ENCODE data around the gene PEX3. TPM values are rescaled to one million over a fixed set of nuclear protein-coding genes. Genes with fewer than 3 reads are reported as not detected.
A peak's percentile ranks its signal among the peaks of the same experiment; 100 is the strongest.
"Not testable (repeated sequence)": the region's sequence is repeated elsewhere in the genome, so short reads cannot be mapped to it uniquely, and the experiment has no call there.

PEX3 gene
- total RNA-seq, 2 donors from 2014 or later: 8.3 to 50.0 TPM

- peaks cover 0 to 9% of the 10 kb centered on the region in 2 donors for H3K36me3 Mint-ChIP-seq
- no peak overlapping the region for H3K27ac Mint-ChIP-seq
- DNase-seq (ENCODE audit: low spot score in 2 of 2) (no peak), ATAC-seq (no peak)
- H3K9me3 Mint-ChIP-seq: no peaks in the 10 kb centered on the region
These were observed 18.0 kb upstream of the PEX3 start for GRCh38 chr6:143432588-143432987.

GRCh38 chr6:143441010-143441409, 9.6 kb upstream of the PEX3 start:
- Mint-ChIP-seq H3K36me3 (peaks cover 33 to 54% of the 10 kb centered on the region in 2 donors), H3K27ac (peak overlapping the region; percentile 58 to 60)

GRCh38 chr6:143441680-143442545, 8.7 kb upstream of the PEX3 start:
- Mint-ChIP-seq H3K27ac (peak overlapping the region in 1 of 2 donors; percentile 60), H3K36me3 (peaks cover 29 to 54% of the 10 kb centered on the region in 2 donors), H3K9me3 (peaks cover 0 to 5% of the 10 kb centered on the region in 2 donors)
- no peak for DNase-seq (ENCODE audit: low spot score in 2 of 2)
- peak; percentile 98 for ATAC-seq

More at GRCh38 chr6:143441010-143441409, 9.6 kb upstream of the PEX3 start:
- H3K9me3 Mint-ChIP-seq: peaks cover 0 to 5% of the 10 kb centered on the region in 2 donors
- ATAC-seq (no peak), DNase-seq (ENCODE audit: low spot score in 2 of 2) (no peak)

- H3K27ac Mint-ChIP-seq: no peak overlapping the region
- peaks cover 29 to 53% of the 10 kb centered on the region in 2 donors for H3K36me3 Mint-ChIP-seq
- DNase-seq (ENCODE audit: low spot score in 2 of 2): no peak
- no peak for ATAC-seq
- H3K9me3 Mint-ChIP-seq: peaks cover 0 to 5% of the 10 kb centered on the region in 2 donors
These were observed 7.5 kb upstream of the PEX3 start for GRCh38 chr6:143443096-143443495.

DNA sequence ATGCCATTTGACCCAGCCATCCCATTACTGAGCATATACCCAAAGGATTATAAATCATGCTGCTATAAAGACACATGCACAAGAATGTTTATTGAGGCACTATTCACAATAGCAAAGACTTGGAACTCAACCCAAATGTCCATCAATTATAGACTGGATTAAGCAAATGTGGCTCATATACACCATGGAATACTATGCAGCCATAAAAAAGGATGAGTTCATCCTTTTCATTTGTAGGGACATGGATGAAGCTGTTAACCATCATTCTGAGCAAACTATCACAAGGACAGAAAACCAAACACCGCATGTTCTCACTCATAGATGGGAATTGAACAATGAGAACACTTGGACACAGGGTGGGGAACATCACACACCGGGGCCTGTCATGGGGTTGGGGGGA, 2.7 kb upstream of the PEX3 start:
- peaks cover 23 to 28% of the 10 kb centered on the region in 2 donors for H3K36me3 Mint-ChIP-seq
- not testable (repeated sequence) for H3K9me3 Mint-ChIP-seq, ATAC-seq

DNA sequence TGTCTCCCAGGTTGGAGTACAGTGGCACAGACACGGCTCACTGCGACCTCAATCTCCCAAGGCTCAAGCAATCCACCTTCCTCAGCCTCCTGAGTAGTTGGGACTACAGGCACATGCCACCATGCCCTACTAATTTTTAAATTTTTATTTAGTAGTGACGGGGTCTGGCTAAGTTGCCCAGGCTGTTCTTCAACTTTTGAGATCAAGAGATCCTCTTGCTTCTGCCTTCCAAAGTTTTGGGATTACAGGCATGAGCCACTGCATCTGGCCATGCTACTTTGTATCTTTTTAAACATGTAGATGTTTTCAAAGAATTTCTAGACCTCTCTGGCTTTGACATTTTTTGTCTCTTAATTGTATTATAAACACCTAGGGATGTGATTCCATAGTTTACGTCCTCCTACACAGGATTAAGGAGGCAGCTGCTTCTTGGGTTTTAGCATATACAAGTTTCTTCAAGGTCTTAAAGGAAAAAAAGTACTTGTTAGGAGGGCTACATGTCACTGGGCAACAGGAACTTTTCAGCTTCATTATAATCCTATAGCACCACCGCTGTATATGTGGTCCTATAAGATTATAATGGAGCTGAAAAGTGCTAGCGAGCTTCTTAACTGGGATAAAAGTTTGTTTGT, 1.4 kb upstream of the PEX3 start:
- ATAC-seq: no peak
- peaks cover 17% of the 10 kb centered on the region in 2 donors for H3K36me3 Mint-ChIP-seq
- DNase-seq (ENCODE audit: low spot score in 2 of 2): no peak
- H3K27ac Mint-ChIP-seq: peak overlapping the region; percentile 95 to 99
- no peaks in the 10 kb centered on the region for H3K9me3 Mint-ChIP-seq

More for the DNA sequence above, 2.7 kb upstream of the PEX3 start:
- not testable (repeated sequence) for DNase-seq (ENCODE audit: low spot score in 2 of 2); H3K27ac Mint-ChIP-seq

- no peaks in the 10 kb centered on the region for H3K9me3 Mint-ChIP-seq
- H3K36me3 Mint-ChIP-seq: peaks cover 10 to 12% of the 10 kb centered on the region in 2 donors
These were observed 722 bp upstream of the PEX3 start for GRCh38 chr6:143449714-143450452.

DNA sequence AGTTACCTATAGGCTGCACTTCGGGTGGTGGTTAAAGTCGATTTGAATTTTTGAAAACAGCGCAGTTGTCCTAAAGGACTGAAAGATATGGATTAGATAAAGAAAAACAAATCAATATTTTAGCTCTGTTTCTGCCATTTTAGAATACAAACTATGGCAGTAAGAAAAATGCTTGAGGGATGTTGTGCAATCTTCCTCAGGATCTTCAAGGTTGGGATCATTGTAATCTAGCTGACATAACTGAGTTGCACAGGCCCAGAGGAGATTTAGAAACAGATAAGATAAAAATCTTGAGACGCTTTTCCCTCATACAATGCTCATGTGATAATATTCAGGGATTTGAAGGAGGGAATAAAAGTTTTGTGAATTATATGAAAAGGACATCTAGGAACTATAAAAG, 926 bp downstream of the PEX3 start:
- no peak for DNase-seq (ENCODE audit: low spot score in 2 of 2)
- Mint-ChIP-seq H3K27ac (peak overlapping the region; percentile 95 to 99), H3K9me3 (no peaks in the 10 kb centered on the region), H3K36me3 (peaks cover 10 to 12% of the 10 kb centered on the region in 2 donors)
- no peak for ATAC-seq

More at GRCh38 chr6:143449714-143450452, 722 bp upstream of the PEX3 start:
- ATAC-seq (peak in 1 of 2 donors; percentile 17), DNase-seq (ENCODE audit: low spot score in 2 of 2) (peak in 1 of 2 donors; percentile 68)
- peak overlapping the region; percentile 95 to 99 for H3K27ac Mint-ChIP-seq

- no peak overlapping the region for H3K27ac Mint-ChIP-seq
- H3K9me3 Mint-ChIP-seq: no peaks in the 10 kb centered on the region
- ATAC-seq (no peak), DNase-seq (ENCODE audit: low spot score in 2 of 2) (no peak)
- peaks cover 0 to 6% of the 10 kb centered on the region in 2 donors for H3K36me3 Mint-ChIP-seq
These were observed 7.2 kb downstream of the PEX3 start for GRCh38 chr6:143457563-143458359.

DNA sequence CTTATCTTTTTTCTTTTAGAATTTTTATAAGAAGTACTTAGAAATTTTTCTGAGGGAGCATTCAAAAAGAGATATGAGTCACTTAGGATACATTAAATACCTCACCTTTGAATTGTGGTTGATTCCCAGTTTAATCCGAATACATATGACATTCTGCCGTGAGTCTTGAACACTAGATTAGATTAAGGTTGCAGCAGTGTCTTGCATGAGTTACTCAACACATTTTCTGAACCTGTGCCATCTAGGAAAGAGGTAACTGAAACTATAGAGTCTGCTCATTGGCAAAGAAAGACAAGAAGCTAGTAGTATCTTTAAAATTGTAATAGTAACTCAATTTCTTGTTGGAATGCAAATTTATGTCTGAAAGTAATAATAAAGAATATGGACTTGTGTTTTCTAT, 14.9 kb downstream of the PEX3 start:
- ATAC-seq: no peak
- Mint-ChIP-seq H3K27ac (no peak overlapping the region), H3K9me3 (no peaks in the 10 kb centered on the region), H3K36me3 (peaks cover 10 to 25% of the 10 kb centered on the region in 2 donors)
- DNase-seq (ENCODE audit: low spot score in 2 of 2): no peak

- no peaks in the 10 kb centered on the region for H3K9me3 Mint-ChIP-seq
- DNase-seq (ENCODE audit: low spot score in 2 of 2) (no peak), ATAC-seq (no peak)
- no peak overlapping the region for H3K27ac Mint-ChIP-seq
- peaks cover 12 to 21% of the 10 kb centered on the region in 2 donors for H3K36me3 Mint-ChIP-seq
These were observed 17.4 kb downstream of the PEX3 start for GRCh38 chr6:143468026-143468425.

- not testable (repeated sequence) for DNase-seq (ENCODE audit: low spot score in 2 of 2); H3K9me3 Mint-ChIP-seq; H3K27ac Mint-ChIP-seq; ATAC-seq
- H3K36me3 Mint-ChIP-seq: peaks cover 17 to 25% of the 10 kb centered on the region in 2 donors
These were observed 18.2 kb downstream of the PEX3 start for GRCh38 chr6:143468823-143469222.

GRCh38 chr6:143471822-143472221, 21.2 kb downstream of the PEX3 start:
- ATAC-seq (no peak), DNase-seq (ENCODE audit: low spot score in 2 of 2) (no peak)
- peaks cover 34 to 38% of the 10 kb centered on the region in 2 donors for H3K36me3 Mint-ChIP-seq
- H3K9me3 Mint-ChIP-seq: no peaks in the 10 kb centered on the region
- H3K27ac Mint-ChIP-seq: no peak overlapping the region

DNA sequence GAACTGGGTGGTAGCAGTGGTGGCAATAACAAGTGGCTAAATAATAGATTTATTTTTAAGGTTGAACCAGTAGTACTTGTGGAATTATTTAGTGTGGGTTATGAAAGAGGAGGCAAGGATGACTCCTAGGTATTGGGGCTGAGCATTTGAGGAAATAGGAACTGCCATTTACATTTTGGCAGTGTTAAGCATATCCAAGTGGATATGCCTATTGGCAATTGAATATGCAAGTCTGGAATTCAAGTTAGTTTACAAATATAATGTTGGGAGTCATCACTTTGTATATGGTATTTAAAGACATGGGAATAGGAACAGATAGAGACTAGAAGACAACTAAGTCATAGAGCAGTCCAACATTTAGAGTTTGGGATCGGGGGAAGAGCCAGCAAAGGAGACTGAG, 25.9 kb downstream of the PEX3 start:
- Mint-ChIP-seq H3K36me3 (peaks cover 18 to 25% of the 10 kb centered on the region in 2 donors), H3K9me3 (no peaks in the 10 kb centered on the region), H3K27ac (peak overlapping the region in 1 of 2 donors; percentile 3)
- DNase-seq (ENCODE audit: low spot score in 2 of 2) (no peak), ATAC-seq (no peak)

- peaks cover 12 to 19% of the 10 kb centered on the region in 2 donors for H3K36me3 Mint-ChIP-seq
- no peak for ATAC-seq
- H3K27ac Mint-ChIP-seq: no peak overlapping the region
- DNase-seq (ENCODE audit: low spot score in 2 of 2): no peak
- H3K9me3 Mint-ChIP-seq: no peaks in the 10 kb centered on the region
These were observed 28.0 kb downstream of the PEX3 start for GRCh38 chr6:143478479-143479062.

DNA sequence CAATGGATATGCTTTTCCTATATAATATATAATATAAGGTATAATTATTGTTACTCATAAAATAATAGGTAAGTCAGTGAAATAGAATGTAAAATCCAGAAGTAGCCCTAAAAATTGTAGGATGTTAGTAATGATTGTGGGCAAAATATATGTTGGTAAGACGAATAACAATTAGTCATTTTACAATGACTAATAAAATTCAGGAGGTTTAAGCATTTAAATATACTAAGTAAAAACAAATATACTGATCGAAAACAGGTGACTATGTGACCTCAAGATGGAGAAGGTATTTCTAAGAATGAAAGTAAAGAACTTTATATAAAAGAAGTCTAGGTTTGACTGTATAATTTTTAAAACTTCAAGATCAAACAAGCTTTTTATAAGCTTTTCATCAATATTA, 32.0 kb downstream of the PEX3 start:
- H3K9me3 Mint-ChIP-seq: no peaks in the 10 kb centered on the region
- no peak overlapping the region for H3K27ac Mint-ChIP-seq
- ATAC-seq (peak in 1 of 2 donors; percentile 24), DNase-seq (ENCODE audit: low spot score in 2 of 2) (no peak)
- no peaks in the 10 kb centered on the region for H3K36me3 Mint-ChIP-seq
